ENCODE results near the gene RPL6.

GRCh38 chr12:112450725-112451124 lies 41.3 kb upstream of the RPL6 start:
- TF ChIP-seq POLR2A (IDR thresholded peaks at IDR 0.05) (no peak), CTCF (IDR thresholded peaks at IDR 0.05 in 8 of 11, conservative IDR thresholded peaks at IDR 0.05 in 3 of 11) (no peak)

Measured in spleen (tissue), 7 donors.